SK-N-SH treated with all-trans-retinoic acid at 6 μM for 48 hours (cell line): ENCODE measurements around the gene DPH3.

Source experiments
- ARNTL ChIP-seq: fragments of 450-650 bp; formaldehyde crosslinking; IDR thresholded peaks from 2 replicates; pipeline ENCODE4 v1.5.0; 2020; ENCODE audit warnings: low read depth, mild to moderate bottlenecking, moderate library complexity, borderline replicate concordance
- BACH2 ChIP-seq: fragments of 250-450 bp; sonication (Bioruptor Pico); IDR thresholded peaks from 2 replicates; pipeline ENCODE4 v1.9.0; 2021; ENCODE audit warnings: mild to moderate bottlenecking, borderline replicate concordance
- CREB5 ChIP-seq: fragments of 250-450 bp; sonication (Bioruptor Pico); IDR thresholded peaks from 2 replicates; pipeline ENCODE4 v1.5.1; 2020; ENCODE audit warnings: low read depth, mild to moderate bottlenecking, moderate library complexity
- CSDC2 ChIP-seq: fragments of 250-450 bp; sonication (Bioruptor Pico); IDR thresholded peaks from 2 replicates; pipeline ENCODE4 v1.5.0; 2020; ENCODE audit warnings: mild to moderate bottlenecking, moderate library complexity
- CSRNP3 ChIP-seq: fragments of 250-450 bp; sonication (Bioruptor Pico); IDR thresholded peaks from 2 replicates; pipeline ENCODE4 v1.5.1; 2021; ENCODE audit warnings: mild to moderate bottlenecking, moderate library complexity
- ESRRG ChIP-seq: fragments of 250-450 bp; sonication (Bioruptor Pico); IDR thresholded peaks from 2 replicates; pipeline ENCODE4 v1.6.1; 2021; ENCODE audit warnings: mild to moderate bottlenecking
- PATZ1 ChIP-seq: fragments of 250-450 bp; sonication (Bioruptor Pico); IDR thresholded peaks from 2 replicates; pipeline ENCODE4 v1.8.0; 2020; ENCODE audit warnings: mild to moderate bottlenecking, moderate library complexity, borderline replicate concordance
- PPARA ChIP-seq: fragments of 250-450 bp; sonication (Bioruptor Pico); IDR thresholded peaks from 2 replicates; pipeline ENCODE4 v1.5.0; 2020; ENCODE audit warnings: mild to moderate bottlenecking, borderline replicate concordance
- RARB ChIP-seq: fragments of 250-450 bp; sonication (Bioruptor Pico); IDR thresholded peaks from 2 replicates; pipeline ENCODE4 v1.8.0; 2021; ENCODE audit warnings: mild to moderate bottlenecking, moderate library complexity
- TOX ChIP-seq: fragments of 250-450 bp; sonication (Bioruptor Pico); IDR thresholded peaks from 2 replicates; pipeline ENCODE4 v1.8.0; 2021; ENCODE audit warnings: mild to moderate bottlenecking, moderate library complexity, borderline replicate concordance
- ZFP30 ChIP-seq: fragments of 450-650 bp; formaldehyde crosslinking; IDR thresholded peaks from 2 replicates; pipeline ENCODE4 v1.5.0; 2022; ENCODE audit warnings: mild to moderate bottlenecking, moderate library complexity
- ZNF8 ChIP-seq: fragments of 450-650 bp; formaldehyde crosslinking; IDR thresholded peaks from 2 replicates; pipeline ENCODE4 v1.5.0; 2020; ENCODE audit warnings: mild to moderate bottlenecking, moderate library complexity

- no peak for TF ChIP-seq RARB (CRISPR knock-in tag)
- TF ChIP-seq ZNF8 = no peak
- no peak for TF ChIP-seq CREB5 (CRISPR knock-in tag)
- TF ChIP-seq ARNTL (CRISPR knock-in tag) = no peak
- no peak for TF ChIP-seq CSDC2 (CRISPR knock-in tag)
- TF ChIP-seq TOX = no peak
- TF ChIP-seq PATZ1 (CRISPR knock-in tag) = no peak
- no peak for TF ChIP-seq CSRNP3 (CRISPR knock-in tag)
- TF ChIP-seq BACH2 (CRISPR knock-in tag) = no peak
- no peak for TF ChIP-seq ZFP30 (CRISPR knock-in tag)
- TF ChIP-seq ESRRG = no peak
- no peak for TF ChIP-seq PPARA
Observed at GRCh38 chr3:16219777-16220176, 45.0 kb downstream of the DPH3 start.
